A204.1 (cell line): ENCODE data around the gene TPPP3.

Experiments used
- FAIRE-seq: peaks from 2 replicates; lab custom pipeline; 2012; peaks lifted over from hg19 to GRCh38; lab: Jason Lieb, UNC

Gene TPPP3

GRCh38 chr16:67393111-67393787 lies at the start of gene TPPP3:
Gene TPPP3 (minus strand): TSS chr16:67393498. CDS start chr16:67391111, 2,387 bp downstream.
- no peak for FAIRE-seq

- no peak for FAIRE-seq
Measured at GRCh38 chr16:67442581-67443255, 49.4 kb upstream of the TPPP3 start.

GRCh38 chr16:67441907-67442306 lies 48.6 kb upstream of the TPPP3 start:
- no peak for FAIRE-seq

GRCh38 chr16:67441271-67441753 lies 48.0 kb upstream of the TPPP3 start:
- no peak for FAIRE-seq

- FAIRE-seq = no peak
Measured at GRCh38 chr16:67438824-67439393, 45.6 kb upstream of the TPPP3 start.

- FAIRE-seq = no peak
Measured at GRCh38 chr16:67438098-67438791, 44.9 kb upstream of the TPPP3 start.

GRCh38 chr16:67437513-67437912 lies 44.2 kb upstream of the TPPP3 start:
- no peak for FAIRE-seq

GRCh38 chr16:67436640-67437193 lies 43.4 kb upstream of the TPPP3 start:
- no peak for FAIRE-seq

GRCh38 chr16:67435758-67436164 lies 42.5 kb upstream of the TPPP3 start:
- FAIRE-seq = no peak

GRCh38 chr16:67433131-67433719 lies 39.9 kb upstream of the TPPP3 start:
- no peak for FAIRE-seq

- FAIRE-seq = no peak
Measured at GRCh38 chr16:67432506-67432890, 39.2 kb upstream of the TPPP3 start.

- FAIRE-seq = no peak
Measured at GRCh38 chr16:67431775-67432505, 38.6 kb upstream of the TPPP3 start.

- no peak for FAIRE-seq
Measured at GRCh38 chr16:67430977-67431774, 37.9 kb upstream of the TPPP3 start, which contains the start of gene HSD11B2. Gene HSD11B2 (plus strand): TSS chr16:67431121. CDS start chr16:67431249, 128 bp downstream.

- no peak for FAIRE-seq
Measured at GRCh38 chr16:67430504-67430976, 37.2 kb upstream of the TPPP3 start.

GRCh38 chr16:67429799-67430503 lies 36.7 kb upstream of the TPPP3 start:
- no peak for FAIRE-seq

- no peak for FAIRE-seq
Measured at GRCh38 chr16:67429053-67429798, 35.9 kb upstream of the TPPP3 start.

GRCh38 chr16:67428146-67428731 lies 34.9 kb upstream of the TPPP3 start:
- FAIRE-seq = no peak

- FAIRE-seq = no peak
Measured at GRCh38 chr16:67426950-67427349, 33.7 kb upstream of the TPPP3 start.

GRCh38 chr16:67426022-67426421 lies 32.7 kb upstream of the TPPP3 start:
- no peak for FAIRE-seq
